ENCODE measurements around the gene PFKL. TPM values are rescaled to one million over a fixed set of nuclear protein-coding genes. Genes with fewer than 3 reads are reported as not detected.

PFKL gene
- total RNA-seq, 1 donor from 2014 or later = 125 TPM

GRCh38 chr21:44374601-44375280, 74.9 kb downstream of the PFKL start:
- no peak overlapping the region for H3K4me3 ChIP-seq (ENCODE audit: low read depth, low read length)
- no peak for TF ChIP-seq CTCF (conservative IDR thresholded peaks at IDR 0.05; ENCODE audit: low read depth, low read length)
- no peak for DNase-seq (ENCODE audit: low read depth)

- no peak for TF ChIP-seq CTCF (conservative IDR thresholded peaks at IDR 0.05; ENCODE audit: low read depth, low read length)
- DNase-seq (ENCODE audit: low read depth) = no peak
- H3K4me3 ChIP-seq (ENCODE audit: low read depth, low read length) = no peak overlapping the region
Measured at GRCh38 chr21:44375281-44375651, 75.4 kb downstream of the PFKL start.

GRCh38 chr21:44375761-44376241, 75.9 kb downstream of the PFKL start:
- TF ChIP-seq CTCF (conservative IDR thresholded peaks at IDR 0.05; ENCODE audit: low read depth, low read length) = no peak

GRCh38 chr21:44376606-44377005, 76.8 kb downstream of the PFKL start:
- DNase-seq (ENCODE audit: low read depth) = no peak
- no peak overlapping the region for H3K4me3 ChIP-seq (ENCODE audit: low read depth, low read length)
- TF ChIP-seq CTCF (conservative IDR thresholded peaks at IDR 0.05; ENCODE audit: low read depth, low read length) = no peak

More at GRCh38 chr21:44375761-44376241, 75.9 kb downstream of the PFKL start:
- H3K4me3 ChIP-seq (ENCODE audit: low read depth, low read length) = no peak overlapping the region
- no peak for DNase-seq (ENCODE audit: low read depth)

Other genes starting within 250 kb of the PFKL start
- gene PWP2, start 192.7 kb upstream of the PFKL start, total RNA-seq = 5.0 and 6.6 TPM in 2 replicates
- gene GATD3, start 166.4 kb upstream of the PFKL start, total RNA-seq = 5.0 and 5.9 TPM in 2 replicates
- gene ICOSLG, start 59.1 kb upstream of the PFKL start, total RNA-seq = 0.29 and 2.7 TPM in 2 replicates
- not detected in 2 replicates for gene DNMT3L, start 38.2 kb upstream of the PFKL start, total RNA-seq
- gene AIRE, start 14.2 kb upstream of the PFKL start, total RNA-seq = not detected in 2 replicates
- 11.2 and 11.4 TPM in 2 replicates for gene CFAP410, start 39.3 kb downstream of the PFKL start, total RNA-seq
- 0.52 and 1.7 TPM in 2 replicates for gene TRPM2, start 53.6 kb downstream of the PFKL start, total RNA-seq
- 1.0 and 3.0 TPM in 2 replicates for gene LRRC3, start 155.5 kb downstream of the PFKL start, total RNA-seq
- not detected in 2 replicates for gene KRTAP10-1, start 240.1 kb downstream of the PFKL start, total RNA-seq